DOHH2 (cell line): Measurements from ENCODE around the gene HDDC3.

Experiments used
- EZH2phosphoT487 ChIP-seq: fragments of 200-600 bp; sonication (generic); IDR thresholded peaks from 2 replicates; pipeline ENCODE4 v1.6.1; 2017; ENCODE audit warnings: borderline replicate concordance, mild to moderate bottlenecking, antibody characterized with exemption, low read length, moderate library complexity, mixed read lengths
- TF ChIP-seq, protein P1 (sequence below): fragments of 200-600 bp; sonication (generic); IDR thresholded peaks from one replicate; pipeline ENCODE4 v1.5.1; 2014; ENCODE audit warnings: antibody characterized with exemption, mild to moderate bottlenecking, low read depth, low read length; ENCODE audit not compliant: poor library complexity, severe bottlenecking

DNA sequence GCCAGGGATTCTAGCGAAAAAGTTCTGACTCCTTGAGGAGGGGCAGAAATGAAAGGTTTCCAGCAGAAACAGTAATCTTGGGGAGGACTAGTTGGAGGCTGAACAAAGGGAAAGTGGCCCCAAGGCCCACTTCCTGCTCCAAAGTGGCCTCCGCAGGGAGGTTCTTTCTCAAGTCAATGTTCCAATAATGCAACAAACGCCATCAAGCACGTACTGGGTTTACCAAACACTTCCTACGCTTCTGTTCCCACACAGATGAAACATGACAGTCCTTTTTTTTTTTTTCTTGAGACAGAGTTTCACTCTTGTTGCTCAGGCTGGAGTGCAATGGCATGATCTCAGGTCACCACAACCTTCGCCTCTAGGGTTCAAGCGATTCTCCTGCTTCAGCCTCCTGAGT, 12.7 kb upstream of the HDDC3 start:
- TF ChIP-seq, protein P1, sequence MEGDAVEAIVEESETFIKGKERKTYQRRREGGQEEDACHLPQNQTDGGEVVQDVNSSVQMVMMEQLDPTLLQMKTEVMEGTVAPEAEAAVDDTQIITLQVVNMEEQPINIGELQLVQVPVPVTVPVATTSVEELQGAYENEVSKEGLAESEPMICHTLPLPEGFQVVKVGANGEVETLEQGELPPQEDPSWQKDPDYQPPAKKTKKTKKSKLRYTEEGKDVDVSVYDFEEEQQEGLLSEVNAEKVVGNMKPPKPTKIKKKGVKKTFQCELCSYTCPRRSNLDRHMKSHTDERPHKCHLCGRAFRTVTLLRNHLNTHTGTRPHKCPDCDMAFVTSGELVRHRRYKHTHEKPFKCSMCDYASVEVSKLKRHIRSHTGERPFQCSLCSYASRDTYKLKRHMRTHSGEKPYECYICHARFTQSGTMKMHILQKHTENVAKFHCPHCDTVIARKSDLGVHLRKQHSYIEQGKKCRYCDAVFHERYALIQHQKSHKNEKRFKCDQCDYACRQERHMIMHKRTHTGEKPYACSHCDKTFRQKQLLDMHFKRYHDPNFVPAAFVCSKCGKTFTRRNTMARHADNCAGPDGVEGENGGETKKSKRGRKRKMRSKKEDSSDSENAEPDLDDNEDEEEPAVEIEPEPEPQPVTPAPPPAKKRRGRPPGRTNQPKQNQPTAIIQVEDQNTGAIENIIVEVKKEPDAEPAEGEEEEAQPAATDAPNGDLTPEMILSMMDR = no peak
- no peak for TF ChIP-seq EZH2phosphoT487
